ENCODE measurements around the gene NUP153.

The NUP153 gene

GRCh38 chr6:17656644-17657043, 50.1 kb downstream of the NUP153 start:
- no peak for DNase-seq

- no peak for DNase-seq
Measured at GRCh38 chr6:17656092-17656491, 50.6 kb downstream of the NUP153 start.

- no peak for DNase-seq
Measured at GRCh38 chr6:17653198-17653882, 53.4 kb downstream of the NUP153 start.

- DNase-seq, result no peak
Measured at GRCh38 chr6:17650656-17651309, 55.9 kb downstream of the NUP153 start.

- no peak for DNase-seq
Measured at GRCh38 chr6:17648745-17649144, 58.0 kb downstream of the NUP153 start.

- no peak for DNase-seq
Measured at GRCh38 chr6:17640477-17640917, 66.2 kb downstream of the NUP153 start.

GRCh38 chr6:17638212-17638715, 68.5 kb downstream of the NUP153 start:
- no peak for DNase-seq

- no peak for DNase-seq
Measured at GRCh38 chr6:17635568-17635967, 71.2 kb downstream of the NUP153 start.

- DNase-seq, result no peak
Measured at GRCh38 chr6:17633465-17634188, 73.1 kb downstream of the NUP153 start.

GRCh38 chr6:17632934-17633333, 73.8 kb downstream of the NUP153 start:
- no peak for DNase-seq

- no peak for DNase-seq
Measured at GRCh38 chr6:17630511-17631073, 76.1 kb downstream of the NUP153 start.

GRCh38 chr6:17629824-17630510, 76.8 kb downstream of the NUP153 start:
- DNase-seq, result no peak

- no peak for DNase-seq
Measured at GRCh38 chr6:17628873-17629272, 77.9 kb downstream of the NUP153 start.

GRCh38 chr6:17624396-17624795, 82.3 kb downstream of the NUP153 start:
- DNase-seq, result no peak

GRCh38 chr6:17622144-17622543, 84.6 kb downstream of the NUP153 start:
- DNase-seq, result no peak

- no peak for DNase-seq
Measured at GRCh38 chr6:17621003-17621402, 85.7 kb downstream of the NUP153 start.

GRCh38 chr6:17615794-17616193, 90.9 kb downstream of the NUP153 start:
- no peak for DNase-seq

GRCh38 chr6:17612048-17612447, 94.7 kb downstream of the NUP153 start:
- no peak for DNase-seq

- DNase-seq, result no peak
Measured at GRCh38 chr6:17610835-17611234, 95.9 kb downstream of the NUP153 start.

- DNase-seq, result no peak
Measured at GRCh38 chr6:17606606-17607005, 100.1 kb downstream of the NUP153 start.

- DNase-seq, result no peak
Measured at GRCh38 chr6:17602888-17603287, 103.8 kb downstream of the NUP153 start.

GRCh38 chr6:17601386-17601703, 105.4 kb downstream of the NUP153 start:
- DNase-seq, result no peak

Measured in stimulated activated CD4-positive, alpha-beta T cell treated with anti-CD3 and anti-CD28 coated beads, Interleukin-15, amount 100 ng/mL, for 24 hours (primary cell).